Astrocyte (in vitro differentiated cells and primary cell): ENCODE data around the gene TIMM9. TPM values are rescaled to one million over a fixed set of nuclear protein-coding genes. Genes with fewer than 3 reads are reported as not detected.

Experiments used
- DNase-seq: peaks from one replicate; pipeline ENCODE4 v3.0.0-alpha.2; 2010; ENCODE audit warnings: low read depth
- FAIRE-seq: peaks from 2 replicates; lab custom pipeline; 2011; peaks lifted over from hg19 to GRCh38; lab: Jason Lieb, UNC
- H2AFZ ChIP-seq: 2 replicates; pipeline ENCODE4 v1.6.0; 2012; ENCODE audit warnings: low read depth, low read length, inconsistent platforms
- H3K27ac ChIP-seq: 2 replicates; pipeline ENCODE4 v1.5.1; 2011; ENCODE audit warnings: low read depth, low read length, inconsistent platforms
- H3K27me3 ChIP-seq: 2 replicates; pipeline ENCODE4 v1.6.0; 2011; ENCODE audit warnings: low read length, inconsistent platforms; ENCODE audit not compliant: insufficient read depth
- H3K36me3 ChIP-seq: 2 replicates; pipeline ENCODE4 v1.5.1; 2011; ENCODE audit warnings: low read length, inconsistent platforms; ENCODE audit not compliant: insufficient read depth
- H3K4me1 ChIP-seq: 2 replicates; pipeline ENCODE4 v1.5.1; 2011; ENCODE audit warnings: low read length, inconsistent platforms; ENCODE audit not compliant: insufficient read depth
- H3K4me2 ChIP-seq: 2 replicates; pipeline ENCODE4 v1.6.0; 2012; ENCODE audit warnings: low read length, inconsistent platforms
- H3K4me3 ChIP-seq: 2 replicates; pipeline ENCODE4 v1.5.1; 2011; ENCODE audit warnings: low read depth, mild to moderate bottlenecking, low read length, inconsistent platforms; ENCODE audit not compliant: insufficient read depth
- H3K79me2 ChIP-seq: 2 replicates; pipeline ENCODE4 v1.6.0; 2012; ENCODE audit warnings: mild to moderate bottlenecking, low read length, inconsistent platforms; ENCODE audit not compliant: insufficient read depth
- H3K9ac ChIP-seq: 2 replicates; pipeline ENCODE4 v1.6.0; 2012; ENCODE audit warnings: mild to moderate bottlenecking, low read length, inconsistent platforms
- H3K9me3 ChIP-seq: 2 replicates; pipeline ENCODE4 v1.5.1; 2012; ENCODE audit warnings: low read depth, mild to moderate bottlenecking, low read length, inconsistent platforms; ENCODE audit not compliant: insufficient read depth
- H4K20me1 ChIP-seq: 2 replicates; pipeline ENCODE4 v1.6.0; 2012; ENCODE audit warnings: low read length, inconsistent platforms; ENCODE audit not compliant: insufficient read depth
- H3K27ac Mint-ChIP-seq: one replicate; pipeline ENCODE4 v1.8.0; 2021; ENCODE audit warnings: mild to moderate bottlenecking, mixed read lengths; ENCODE audit not compliant: unreplicated experiment
- H3K27me3 Mint-ChIP-seq: one replicate; pipeline ENCODE4 v1.8.0; 2021; ENCODE audit warnings: low read depth, mixed read lengths; ENCODE audit not compliant: unreplicated experiment
- H3K36me3 Mint-ChIP-seq: one replicate; pipeline ENCODE4 v1.8.0; 2021; ENCODE audit warnings: low read depth, mixed read lengths; ENCODE audit not compliant: unreplicated experiment
- H3K4me1 Mint-ChIP-seq: one replicate; pipeline ENCODE4 v1.8.0; 2021; ENCODE audit warnings: low read depth, mixed read lengths; ENCODE audit not compliant: unreplicated experiment
- H3K4me3 Mint-ChIP-seq: one replicate; pipeline ENCODE4 v1.8.0; 2021; ENCODE audit warnings: mild to moderate bottlenecking, moderate library complexity, mixed read lengths; ENCODE audit not compliant: unreplicated experiment
- H3K9me3 Mint-ChIP-seq: one replicate; pipeline ENCODE4 v1.8.0; 2021; ENCODE audit warnings: mild to moderate bottlenecking, mixed read lengths; ENCODE audit not compliant: unreplicated experiment
- CTCF ChIP-seq: IDR thresholded peaks from 2 replicates; pipeline ENCODE4 v1.5.1; 2011; ENCODE audit warnings: low read depth, mild to moderate bottlenecking, inconsistent platforms, low read length, moderate library complexity; ENCODE audit not compliant: insufficient read depth
- EZH2 ChIP-seq: IDR thresholded peaks from 2 replicates; pipeline ENCODE4 v1.6.1; 2012; ENCODE audit warnings: mild to moderate bottlenecking, low read length, inconsistent platforms; ENCODE audit not compliant: insufficient read depth
- total RNA-seq: library from RNA; stranded (reverse); gene quantifications from 2 replicates; pipeline ENCODE4 v1.2.1, GENCODE V29; 2021

The TIMM9 gene
- total RNA-seq, 1 donor from 2014 or later = 33.1 TPM

- Histone ChIP-seq H3K36me3 (peaks cover 6% of the 10 kb centered on the region), H3K4me1 (no peaks in the 10 kb centered on the region), H3K79me2 (no peaks in the 10 kb centered on the region), H2AFZ (no peak overlapping the region), H4K20me1 (no peaks in the 10 kb centered on the region), H3K27me3 (no peaks in the 10 kb centered on the region), H3K9me3 (no peaks in the 10 kb centered on the region), H3K4me2 (no peak overlapping the region), H3K9ac (no peak overlapping the region), H3K4me3 (no peak overlapping the region), H3K27ac (no peak overlapping the region)
- no peaks in the 10 kb centered on the region for H3K4me1 Mint-ChIP-seq
- DNase-seq = no peak
- FAIRE-seq = no peak
- TF ChIP-seq CTCF (no peak), EZH2 (no peak)
- no peak overlapping the region for H3K4me3 Mint-ChIP-seq
- no peaks in the 10 kb centered on the region for H3K36me3 Mint-ChIP-seq
- H3K27me3 Mint-ChIP-seq = no peaks in the 10 kb centered on the region
- no peaks in the 10 kb centered on the region for H3K9me3 Mint-ChIP-seq
- H3K27ac Mint-ChIP-seq = no peak overlapping the region
These were observed 17.3 kb upstream of the TIMM9 start for GRCh38 chr14:58444627-58445026.

- Histone ChIP-seq H3K4me2 (no peak overlapping the region), H2AFZ (no peak overlapping the region), H3K9ac (no peak overlapping the region), H3K4me3 (no peak overlapping the region), H3K4me1 (no peaks in the 10 kb centered on the region), H4K20me1 (no peaks in the 10 kb centered on the region), H3K9me3 (no peaks in the 10 kb centered on the region), H3K27ac (no peak overlapping the region), H3K79me2 (no peaks in the 10 kb centered on the region), H3K27me3 (no peaks in the 10 kb centered on the region), H3K36me3 (peaks cover 13% of the 10 kb centered on the region)
- FAIRE-seq (no peak), DNase-seq (no peak)
- TF ChIP-seq EZH2 (no peak), CTCF (no peak)
- Mint-ChIP-seq H3K9me3 (no peaks in the 10 kb centered on the region), H3K4me1 (no peaks in the 10 kb centered on the region), H3K27me3 (no peaks in the 10 kb centered on the region), H3K4me3 (no peak overlapping the region), H3K36me3 (no peaks in the 10 kb centered on the region), H3K27ac (no peak overlapping the region)
These were observed 12.1 kb upstream of the TIMM9 start for GRCh38 chr14:58439476-58439875.

GRCh38 chr14:58430156-58430555, 2.8 kb upstream of the TIMM9 start:
- peaks cover 6% of the 10 kb centered on the region for H3K4me1 Mint-ChIP-seq
- Histone ChIP-seq H2AFZ (no peak overlapping the region), H3K27ac (peak overlapping the region; percentile 17), H3K36me3 (peaks cover 3% of the 10 kb centered on the region), H3K4me2 (peak overlapping the region; percentile 88), H3K79me2 (peaks cover 39% of the 10 kb centered on the region), H3K9ac (peak overlapping the region; percentile 97), H3K9me3 (no peaks in the 10 kb centered on the region), H3K4me1 (peaks cover 6% of the 10 kb centered on the region), H4K20me1 (no peaks in the 10 kb centered on the region), H3K4me3 (no peak overlapping the region), H3K27me3 (no peaks in the 10 kb centered on the region)
- H3K27me3 Mint-ChIP-seq = no peaks in the 10 kb centered on the region
- H3K36me3 Mint-ChIP-seq = no peaks in the 10 kb centered on the region
- no peak for FAIRE-seq
- DNase-seq = peak; percentile 63
- H3K27ac Mint-ChIP-seq = no peak overlapping the region
- H3K4me3 Mint-ChIP-seq = no peak overlapping the region
- TF ChIP-seq EZH2 (no peak), CTCF (no peak)
- no peaks in the 10 kb centered on the region for H3K9me3 Mint-ChIP-seq
